ENCODE data around the gene MKLN1. TPM values are rescaled to one million over a fixed set of nuclear protein-coding genes. Genes with fewer than 3 reads are reported as not detected.

MKLN1 gene
- total RNA-seq, 1 donor from 2014 or later: 55.9 TPM

GRCh38 chr7:131363719-131364118, 36.0 kb downstream of the MKLN1 start:
- peaks cover under 1% of the 10 kb centered on the region for H3K9me3 Mint-ChIP-seq (ENCODE audit: low read depth)
- no peak overlapping the region for H3K27ac Mint-ChIP-seq
- no peaks in the 10 kb centered on the region for H3K27me3 Mint-ChIP-seq
- no peak overlapping the region for H3K4me3 Mint-ChIP-seq (ENCODE audit: low read depth)
- peaks cover 24% of the 10 kb centered on the region for H3K4me1 Mint-ChIP-seq (ENCODE audit: low read depth)
- peaks cover 3% of the 10 kb centered on the region for H3K36me3 Mint-ChIP-seq (ENCODE audit: insufficient read depth)
- no peak for DNase-seq (ENCODE audit: low spot score, unreplicated experiment)
- TF ChIP-seq CTCF (IDR thresholded peaks at IDR 0.05; ENCODE audit: unreplicated experiment): no peak

GRCh38 chr7:131364767-131365344, 37.2 kb downstream of the MKLN1 start:
- Mint-ChIP-seq H3K4me3 (ENCODE audit: low read depth) (no peak overlapping the region), H3K9me3 (ENCODE audit: low read depth) (no peaks in the 10 kb centered on the region), H3K27me3 (no peaks in the 10 kb centered on the region), H3K27ac (no peak overlapping the region), H3K36me3 (ENCODE audit: insufficient read depth) (peaks cover 3% of the 10 kb centered on the region), H3K4me1 (ENCODE audit: low read depth) (peaks cover 21% of the 10 kb centered on the region)
- DNase-seq (ENCODE audit: low spot score, unreplicated experiment): no peak
- no peak for TF ChIP-seq CTCF (IDR thresholded peaks at IDR 0.05; ENCODE audit: unreplicated experiment)

DNA sequence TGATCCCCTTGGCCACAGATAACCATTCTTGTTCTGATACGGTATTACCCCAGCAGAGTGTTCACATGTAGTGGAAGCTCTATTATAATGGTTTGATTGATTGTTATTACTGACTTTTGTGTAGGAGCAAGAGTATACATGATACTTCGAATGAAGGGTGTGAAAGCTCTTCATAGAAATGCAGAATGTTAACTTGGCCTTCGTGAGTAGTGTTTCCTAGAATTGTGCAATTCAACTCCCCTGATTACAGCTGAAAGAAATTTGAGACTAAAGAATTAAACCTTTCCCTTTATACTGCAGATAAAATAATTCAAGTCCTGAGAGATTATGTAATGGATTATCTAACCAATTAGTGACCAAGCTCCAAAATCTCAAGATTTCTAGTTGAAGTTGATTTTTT, 38.2 kb downstream of the MKLN1 start:
- peaks cover 24% of the 10 kb centered on the region for H3K4me1 Mint-ChIP-seq (ENCODE audit: low read depth)
- H3K27ac Mint-ChIP-seq: no peak overlapping the region
- no peak for TF ChIP-seq CTCF (IDR thresholded peaks at IDR 0.05; ENCODE audit: unreplicated experiment)

DNA sequence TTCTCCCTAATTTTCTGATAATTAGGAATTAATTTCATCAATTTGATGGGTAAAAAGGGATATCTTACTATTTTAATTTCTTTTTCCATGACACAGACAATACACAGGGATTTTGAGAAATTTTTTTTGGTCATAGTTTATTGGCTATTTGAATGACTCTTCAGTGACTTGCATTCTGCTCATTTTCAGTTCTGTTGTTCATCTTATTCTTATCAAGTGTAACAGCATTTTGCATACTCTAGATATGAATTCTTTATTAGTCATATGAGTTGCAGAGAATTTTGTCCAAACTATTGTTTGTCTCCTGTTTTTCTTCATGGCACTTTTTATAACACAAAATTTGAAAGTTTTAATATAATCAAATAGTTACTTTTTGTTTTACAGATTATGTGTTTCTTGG, 41.7 kb downstream of the MKLN1 start:
- TF ChIP-seq CTCF (IDR thresholded peaks at IDR 0.05; ENCODE audit: unreplicated experiment): no peak
- H3K9me3 Mint-ChIP-seq (ENCODE audit: low read depth): no peaks in the 10 kb centered on the region
- no peak overlapping the region for H3K4me3 Mint-ChIP-seq (ENCODE audit: low read depth)
- no peak for DNase-seq (ENCODE audit: low spot score, unreplicated experiment)
- H3K27me3 Mint-ChIP-seq: no peaks in the 10 kb centered on the region
- H3K27ac Mint-ChIP-seq: no peak overlapping the region
- peaks cover 8% of the 10 kb centered on the region for H3K4me1 Mint-ChIP-seq (ENCODE audit: low read depth)
- peaks cover 3% of the 10 kb centered on the region for H3K36me3 Mint-ChIP-seq (ENCODE audit: insufficient read depth)

More for the DNA sequence above, 38.2 kb downstream of the MKLN1 start:
- Mint-ChIP-seq H3K36me3 (ENCODE audit: insufficient read depth) (peaks cover 3% of the 10 kb centered on the region), H3K4me3 (ENCODE audit: low read depth) (no peak overlapping the region), H3K27me3 (no peaks in the 10 kb centered on the region), H3K9me3 (ENCODE audit: low read depth) (no peaks in the 10 kb centered on the region)
- no peak for DNase-seq (ENCODE audit: low spot score, unreplicated experiment)

- no peaks in the 10 kb centered on the region for H3K9me3 Mint-ChIP-seq (ENCODE audit: low read depth)
- H3K4me3 Mint-ChIP-seq (ENCODE audit: low read depth): no peak overlapping the region
- no peaks in the 10 kb centered on the region for H3K27me3 Mint-ChIP-seq
- peaks cover 2% of the 10 kb centered on the region for H3K36me3 Mint-ChIP-seq (ENCODE audit: insufficient read depth)
- no peak for DNase-seq (ENCODE audit: low spot score, unreplicated experiment)
- no peak for TF ChIP-seq CTCF (IDR thresholded peaks at IDR 0.05; ENCODE audit: unreplicated experiment)
- H3K27ac Mint-ChIP-seq: no peak overlapping the region
- H3K4me1 Mint-ChIP-seq (ENCODE audit: low read depth): peaks cover 8% of the 10 kb centered on the region
These were observed 42.9 kb downstream of the MKLN1 start for GRCh38 chr7:131370523-131370968.

Data from progenitor cell of endocrine pancreas (in vitro differentiated cells).